ENCODE results near the gene MDP1.

DNA sequence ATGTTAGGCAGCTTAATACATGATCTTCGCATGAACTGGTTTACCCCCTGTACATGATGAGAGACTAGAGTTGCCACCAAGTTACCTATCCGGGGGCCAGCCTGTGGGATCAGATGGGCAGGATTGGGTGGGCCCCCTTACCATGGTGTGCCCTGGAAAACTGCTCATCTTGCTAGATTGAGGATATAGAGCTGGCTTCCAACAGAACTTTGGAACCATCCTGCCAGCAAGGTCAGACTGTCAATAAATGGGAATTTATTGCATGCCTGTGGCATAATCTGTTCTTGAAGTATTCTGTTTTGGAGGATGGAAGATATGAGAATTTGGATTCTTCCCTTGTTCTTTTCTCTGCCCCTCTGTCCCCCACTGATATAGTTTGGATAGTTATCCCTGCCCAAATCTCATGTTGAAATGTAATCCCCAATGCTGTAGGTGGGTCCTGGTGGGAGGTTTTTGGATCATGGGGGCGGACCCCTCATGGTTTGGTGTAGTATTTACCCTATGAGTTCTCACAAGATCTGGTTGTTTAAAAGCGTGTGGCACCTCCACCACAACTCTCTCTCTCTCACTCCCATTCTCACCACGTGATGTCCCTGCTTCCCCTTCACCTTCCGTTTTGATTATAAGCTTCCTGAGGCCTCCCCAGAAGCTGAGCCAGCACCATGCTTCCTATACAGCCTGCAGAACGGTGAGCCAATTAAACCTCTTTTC, 16.9 kb downstream of the MDP1 start:
- TF ChIP-seq, protein P1, sequence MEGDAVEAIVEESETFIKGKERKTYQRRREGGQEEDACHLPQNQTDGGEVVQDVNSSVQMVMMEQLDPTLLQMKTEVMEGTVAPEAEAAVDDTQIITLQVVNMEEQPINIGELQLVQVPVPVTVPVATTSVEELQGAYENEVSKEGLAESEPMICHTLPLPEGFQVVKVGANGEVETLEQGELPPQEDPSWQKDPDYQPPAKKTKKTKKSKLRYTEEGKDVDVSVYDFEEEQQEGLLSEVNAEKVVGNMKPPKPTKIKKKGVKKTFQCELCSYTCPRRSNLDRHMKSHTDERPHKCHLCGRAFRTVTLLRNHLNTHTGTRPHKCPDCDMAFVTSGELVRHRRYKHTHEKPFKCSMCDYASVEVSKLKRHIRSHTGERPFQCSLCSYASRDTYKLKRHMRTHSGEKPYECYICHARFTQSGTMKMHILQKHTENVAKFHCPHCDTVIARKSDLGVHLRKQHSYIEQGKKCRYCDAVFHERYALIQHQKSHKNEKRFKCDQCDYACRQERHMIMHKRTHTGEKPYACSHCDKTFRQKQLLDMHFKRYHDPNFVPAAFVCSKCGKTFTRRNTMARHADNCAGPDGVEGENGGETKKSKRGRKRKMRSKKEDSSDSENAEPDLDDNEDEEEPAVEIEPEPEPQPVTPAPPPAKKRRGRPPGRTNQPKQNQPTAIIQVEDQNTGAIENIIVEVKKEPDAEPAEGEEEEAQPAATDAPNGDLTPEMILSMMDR (IDR thresholded peaks at IDR 0.05), result no peak
- TF ChIP-seq ZFX (IDR thresholded peaks at IDR 0.05; ENCODE audit: borderline replicate concordance), result no peak
